SK-N-SH (cell line): ENCODE results near the gene C10orf143.

Experiments
- EZH2phosphoT487 ChIP-seq: fragments of 200-600 bp; sonication (generic); IDR thresholded peaks from 2 replicates; pipeline ENCODE4 v1.6.1; 2017; ENCODE audit warnings: low read depth, mixed run types, mild to moderate bottlenecking, antibody characterized with exemption, moderate library complexity, borderline replicate concordance
- FOSL2 ChIP-seq: IDR thresholded peaks from 2 replicates; pipeline ENCODE4 v1.4.0; 2012; ENCODE audit warnings: low read depth, mild to moderate bottlenecking, moderate library complexity, borderline replicate concordance
- JUND ChIP-seq: IDR thresholded peaks from 2 replicates; pipeline ENCODE4 v1.4.0; 2012
- RAD21 ChIP-seq: IDR thresholded peaks from 2 replicates; pipeline ENCODE4 v1.6.1; 2012; ENCODE audit warnings: mild to moderate bottlenecking, low read length
- TAF1 ChIP-seq: IDR thresholded peaks from 2 replicates; pipeline ENCODE4 v1.6.1; 2012; ENCODE audit warnings: low read depth, mild to moderate bottlenecking, low read length, moderate library complexity, borderline replicate concordance
- TF ChIP-seq, protein P1 (sequence below): fragments of 200-600 bp; sonication (generic); IDR thresholded peaks from 2 replicates; pipeline ENCODE4 v1.6.1; 2017; ENCODE audit warnings: antibody characterized with exemption, mild to moderate bottlenecking, moderate library complexity

DNA sequence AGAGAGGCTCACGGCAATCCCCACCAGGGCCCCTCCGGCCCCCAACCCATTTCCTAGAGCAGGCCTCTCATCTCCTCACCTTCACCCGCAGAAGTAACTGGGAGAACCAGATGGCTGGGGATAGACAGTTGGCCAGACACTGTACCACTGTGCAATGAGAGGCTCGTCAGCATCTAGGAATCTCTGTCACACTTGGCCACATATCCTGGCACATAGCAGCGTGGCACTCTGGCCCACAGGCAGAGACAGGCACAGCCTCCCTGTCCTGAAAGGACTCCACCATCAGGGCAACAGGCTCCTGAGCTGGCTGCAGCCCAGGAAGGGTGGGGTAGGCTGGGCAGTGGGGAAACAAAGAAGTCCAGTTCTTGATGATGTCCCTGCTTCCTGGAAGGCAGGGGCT lies 45.8 kb downstream of the C10orf143 start:
- TF ChIP-seq JUND (no peak), EZH2phosphoT487 (no peak), FOSL2 (no peak), RAD21 (no peak), TAF1 (no peak)
- TF ChIP-seq, protein P1, sequence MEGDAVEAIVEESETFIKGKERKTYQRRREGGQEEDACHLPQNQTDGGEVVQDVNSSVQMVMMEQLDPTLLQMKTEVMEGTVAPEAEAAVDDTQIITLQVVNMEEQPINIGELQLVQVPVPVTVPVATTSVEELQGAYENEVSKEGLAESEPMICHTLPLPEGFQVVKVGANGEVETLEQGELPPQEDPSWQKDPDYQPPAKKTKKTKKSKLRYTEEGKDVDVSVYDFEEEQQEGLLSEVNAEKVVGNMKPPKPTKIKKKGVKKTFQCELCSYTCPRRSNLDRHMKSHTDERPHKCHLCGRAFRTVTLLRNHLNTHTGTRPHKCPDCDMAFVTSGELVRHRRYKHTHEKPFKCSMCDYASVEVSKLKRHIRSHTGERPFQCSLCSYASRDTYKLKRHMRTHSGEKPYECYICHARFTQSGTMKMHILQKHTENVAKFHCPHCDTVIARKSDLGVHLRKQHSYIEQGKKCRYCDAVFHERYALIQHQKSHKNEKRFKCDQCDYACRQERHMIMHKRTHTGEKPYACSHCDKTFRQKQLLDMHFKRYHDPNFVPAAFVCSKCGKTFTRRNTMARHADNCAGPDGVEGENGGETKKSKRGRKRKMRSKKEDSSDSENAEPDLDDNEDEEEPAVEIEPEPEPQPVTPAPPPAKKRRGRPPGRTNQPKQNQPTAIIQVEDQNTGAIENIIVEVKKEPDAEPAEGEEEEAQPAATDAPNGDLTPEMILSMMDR = no peak
